SK-N-SH treated with all-trans-retinoic acid at 6 μM for 48 hours (cell line): Measurements from ENCODE around the gene ABCD2.
"Not testable (repeated sequence)": the region's sequence is repeated elsewhere in the genome, so short reads cannot be mapped to it uniquely, and the experiment has no call there.

Experiments used
- ATAC-seq: fragments of 200-7000 bp; cut with Tn5 transposase; 3 replicates; pipeline ENCODE4 v1.9.1; 2020; ENCODE audit warnings: mild to moderate bottlenecking, moderate library complexity
- ARNTL ChIP-seq: fragments of 450-650 bp; formaldehyde crosslinking; IDR thresholded peaks from 2 replicates; pipeline ENCODE4 v1.5.0; 2020; ENCODE audit warnings: low read depth, mild to moderate bottlenecking, moderate library complexity, borderline replicate concordance
- CREB5 ChIP-seq: fragments of 250-450 bp; sonication (Bioruptor Pico); IDR thresholded peaks from 2 replicates; pipeline ENCODE4 v1.5.1; 2020; ENCODE audit warnings: low read depth, mild to moderate bottlenecking, moderate library complexity
- CSDC2 ChIP-seq: fragments of 250-450 bp; sonication (Bioruptor Pico); IDR thresholded peaks from 2 replicates; pipeline ENCODE4 v1.5.0; 2020; ENCODE audit warnings: mild to moderate bottlenecking, moderate library complexity
- CSRNP3 ChIP-seq: fragments of 250-450 bp; sonication (Bioruptor Pico); IDR thresholded peaks from 2 replicates; pipeline ENCODE4 v1.5.1; 2021; ENCODE audit warnings: mild to moderate bottlenecking, moderate library complexity
- GLIS3 ChIP-seq: fragments of 250-450 bp; sonication (Bioruptor Pico); IDR thresholded peaks from 2 replicates; pipeline ENCODE4 v1.5.0; 2020; ENCODE audit warnings: mild to moderate bottlenecking, moderate library complexity
- OSR1 ChIP-seq: fragments of 250-450 bp; sonication (Bioruptor Pico); IDR thresholded peaks from 2 replicates; pipeline ENCODE4 v1.8.0; 2022; ENCODE audit warnings: moderate library complexity, mild to moderate bottlenecking, inconsistent platforms
- PATZ1 ChIP-seq: fragments of 250-450 bp; sonication (Bioruptor Pico); IDR thresholded peaks from 2 replicates; pipeline ENCODE4 v1.8.0; 2020; ENCODE audit warnings: mild to moderate bottlenecking, moderate library complexity, borderline replicate concordance
- POU6F1 ChIP-seq: fragments of 250-450 bp; sonication (Bioruptor Pico); IDR thresholded peaks from 2 replicates; pipeline ENCODE4 v1.8.0; 2021; ENCODE audit warnings: low read depth, mild to moderate bottlenecking, moderate library complexity, borderline replicate concordance
- PPARA ChIP-seq: fragments of 250-450 bp; sonication (Bioruptor Pico); IDR thresholded peaks from 2 replicates; pipeline ENCODE4 v1.5.0; 2020; ENCODE audit warnings: mild to moderate bottlenecking, borderline replicate concordance
- RARB ChIP-seq: fragments of 250-450 bp; sonication (Bioruptor Pico); IDR thresholded peaks from 2 replicates; pipeline ENCODE4 v1.8.0; 2021; ENCODE audit warnings: mild to moderate bottlenecking, moderate library complexity
- SNAI2 ChIP-seq: fragments of 250-450 bp; sonication (Bioruptor Pico); IDR thresholded peaks from 2 replicates; pipeline ENCODE4 v1.5.0; 2020; ENCODE audit warnings: mild to moderate bottlenecking, moderate library complexity
- TCF4 ChIP-seq: fragments of 250-450 bp; sonication (Bioruptor Pico); IDR thresholded peaks from 2 replicates; pipeline ENCODE4 v1.8.0; 2021; ENCODE audit warnings: mild to moderate bottlenecking, moderate library complexity, borderline replicate concordance
- TOX ChIP-seq: fragments of 250-450 bp; sonication (Bioruptor Pico); IDR thresholded peaks from 2 replicates; pipeline ENCODE4 v1.8.0; 2021; ENCODE audit warnings: mild to moderate bottlenecking, moderate library complexity, borderline replicate concordance
- TSHZ2 ChIP-seq: fragments of 250-450 bp; sonication (Bioruptor Pico); IDR thresholded peaks from 2 replicates; pipeline ENCODE4 v1.5.0; 2020; ENCODE audit warnings: mild to moderate bottlenecking, moderate library complexity
- ZC3H10 ChIP-seq: fragments of 250-450 bp; sonication (Bioruptor Pico); IDR thresholded peaks from 2 replicates; pipeline ENCODE4 v1.5.1; 2021; ENCODE audit warnings: mild to moderate bottlenecking, moderate library complexity
- ZFP3 ChIP-seq: fragments of 250-450 bp; sonication (Bioruptor Pico); IDR thresholded peaks from 2 replicates; pipeline ENCODE4 v1.5.0; 2020; ENCODE audit warnings: mild to moderate bottlenecking, moderate library complexity
- ZFP30 ChIP-seq: fragments of 450-650 bp; formaldehyde crosslinking; IDR thresholded peaks from 2 replicates; pipeline ENCODE4 v1.5.0; 2022; ENCODE audit warnings: mild to moderate bottlenecking, moderate library complexity
- ZNF565 ChIP-seq: fragments of 450-650 bp; formaldehyde crosslinking; conservative IDR thresholded peaks from 2 replicates; pipeline ENCODE4 v1.5.0; 2020; ENCODE audit warnings: low read depth, mild to moderate bottlenecking, moderate library complexity
- ZNF70 ChIP-seq: fragments of 450-650 bp; formaldehyde crosslinking; IDR thresholded peaks from 2 replicates; pipeline ENCODE4 v1.5.0; 2020; ENCODE audit warnings: mild to moderate bottlenecking, moderate library complexity
- ZNF8 ChIP-seq: fragments of 450-650 bp; formaldehyde crosslinking; IDR thresholded peaks from 2 replicates; pipeline ENCODE4 v1.5.0; 2020; ENCODE audit warnings: mild to moderate bottlenecking, moderate library complexity

ABCD2 gene

GRCh38 chr12:39532448-39532847, 87.2 kb downstream of the ABCD2 start:
- no peak for TF ChIP-seq TCF4 (CRISPR knock-in tag)
- no peak for TF ChIP-seq GLIS3 (CRISPR knock-in tag)
- TF ChIP-seq PATZ1 = no peak
- TF ChIP-seq POU6F1 (CRISPR knock-in tag) = no peak
- no peak for TF ChIP-seq TOX (CRISPR knock-in tag)
- TF ChIP-seq ARNTL (CRISPR knock-in tag) = no peak
- no peak for ATAC-seq

- ATAC-seq = no peak
- TF ChIP-seq ARNTL (CRISPR knock-in tag) (no peak), ZC3H10 (CRISPR knock-in tag) (no peak), OSR1 (CRISPR knock-in tag) (no peak), SNAI2 (CRISPR knock-in tag) (no peak), ZNF70 (CRISPR knock-in tag) (no peak), CSDC2 (CRISPR knock-in tag) (no peak), TCF4 (CRISPR knock-in tag) (no peak), TSHZ2 (CRISPR knock-in tag) (no peak), GLIS3 (CRISPR knock-in tag) (no peak), CREB5 (CRISPR knock-in tag) (no peak), ZNF8 (CRISPR knock-in tag) (no peak), PATZ1 (no peak), ZFP30 (CRISPR knock-in tag) (no peak), PPARA (CRISPR knock-in tag) (no peak), CSRNP3 (CRISPR knock-in tag) (no peak), POU6F1 (CRISPR knock-in tag) (no peak), RARB (CRISPR knock-in tag) (no peak), ZNF565 (CRISPR knock-in tag) (no peak), TOX (CRISPR knock-in tag) (no peak), ZFP3 (CRISPR knock-in tag) (no peak)
Measured at GRCh38 chr12:39526974-39527373, 92.6 kb downstream of the ABCD2 start.

GRCh38 chr12:39522167-39522566, 97.4 kb downstream of the ABCD2 start:
- ATAC-seq = not testable (repeated sequence)
